Hematopoietic multipotent progenitor cell (in vitro differentiated cells): ENCODE results near the gene MORN1. TPM values are rescaled to one million over a fixed set of nuclear protein-coding genes. Genes with fewer than 3 reads are reported as not detected.
"Not testable (repeated sequence)": the region's sequence is repeated elsewhere in the genome, so short reads cannot be mapped to it uniquely, and the experiment has no call there.

Experiments
- DNase-seq, 3 donors: peaks; one replicate each; pipeline ENCODE4 v3.0.0-alpha.2; 2011 to 2015; ENCODE audit warnings: low read depth in 2 of 3, low spot score in 2 of 3
- total RNA-seq: library from RNA; depleted of rRNA; stranded (reverse); fragments of >200 nt; gene quantifications from one replicate; pipeline ENCODE4 v1.2.3, GENCODE V29; 2012

The MORN1 gene
- 17.8 TPM for total RNA-seq

GRCh38 chr1:2391041-2391930 lies at the start of gene MORN1, which contains the start of gene RER1:
TSS of gene MORN1 (minus strand) at chr1:2391554. CDS start at chr1:2391533, 21 bp downstream.
TSS of gene RER1 (plus strand) at chr1:2391841. CDS start at chr1:2395791, 3,950 bp downstream.
- DNase-seq: peak; percentile 97 to 100 (median 99)

GRCh38 chr1:2440346-2440745 lies 49.0 kb upstream of the MORN1 start:
- not testable (repeated sequence) for DNase-seq

GRCh38 chr1:2439369-2439768 lies 48.0 kb upstream of the MORN1 start:
- DNase-seq: no peak

GRCh38 chr1:2438641-2439040 lies 47.3 kb upstream of the MORN1 start:
- no peak for DNase-seq

GRCh38 chr1:2438038-2438437 lies 46.7 kb upstream of the MORN1 start:
- no peak for DNase-seq

GRCh38 chr1:2437617-2438016 lies 46.3 kb upstream of the MORN1 start:
- DNase-seq: no peak

GRCh38 chr1:2436876-2437275 lies 45.5 kb upstream of the MORN1 start:
- DNase-seq: no peak

- no peak for DNase-seq
Measured at GRCh38 chr1:2435746-2436355, 44.5 kb upstream of the MORN1 start.

- DNase-seq: no peak
Measured at GRCh38 chr1:2435091-2435490, 43.7 kb upstream of the MORN1 start.

- peak in 2 of 3 donors; percentile 72 to 84 for DNase-seq
Measured at GRCh38 chr1:2433936-2434655, 42.7 kb upstream of the MORN1 start.

- DNase-seq: no peak
Measured at GRCh38 chr1:2433196-2433595, 41.8 kb upstream of the MORN1 start.

GRCh38 chr1:2432441-2432844 lies 41.1 kb upstream of the MORN1 start:
- DNase-seq: no peak

- DNase-seq: no peak
Measured at GRCh38 chr1:2431518-2431917, 40.2 kb upstream of the MORN1 start.

- peak in 1 of 3 donors; percentile 43 for DNase-seq
Measured at GRCh38 chr1:2431103-2431502, 39.7 kb upstream of the MORN1 start.

GRCh38 chr1:2430592-2430973 lies 39.2 kb upstream of the MORN1 start:
- DNase-seq: no peak

- peak in 1 of 3 donors; percentile 49 for DNase-seq
Measured at GRCh38 chr1:2429780-2430591, 38.6 kb upstream of the MORN1 start.

- DNase-seq: no peak
Measured at GRCh38 chr1:2428490-2428889, 37.1 kb upstream of the MORN1 start.

GRCh38 chr1:2427976-2428375 lies 36.6 kb upstream of the MORN1 start:
- DNase-seq: no peak

- DNase-seq: no peak
Measured at GRCh38 chr1:2427051-2427450, 35.7 kb upstream of the MORN1 start.

- DNase-seq: no peak
Measured at GRCh38 chr1:2426540-2426939, 35.2 kb upstream of the MORN1 start.
